Liver (tissue), 9 donors: ENCODE data around the gene TOP2A. TPM values are rescaled to one million over a fixed set of nuclear protein-coding genes. Genes with fewer than 3 reads are reported as not detected.
"Not testable (repeated sequence)": the region's sequence is repeated elsewhere in the genome, so short reads cannot be mapped to it uniquely, and the experiment has no call there.

Experiments used
- DNase-seq: peaks from one replicate; pipeline ENCODE4 v3.0.0-alpha.2; 2017; ENCODE audit warnings: low spot score
- H3K27ac ChIP-seq, 2 donors: one replicate each; pipeline ENCODE4 v1.7.0; 2013; ENCODE audit warnings: inconsistent platforms in 2 of 2, low read length in 2 of 2, control low read depth in 1 of 2, low read depth in 1 of 2, mild to moderate bottlenecking in 1 of 2
- H3K27me3 ChIP-seq, 4 donors: one replicate each; pipeline versions ENCODE4 v1.6.1 to v1.7.0; 2013; ENCODE audit warnings: low read length in 3 of 4, inconsistent platforms in 1 of 4, mild to moderate bottlenecking in 1 of 4, moderate library complexity in 1 of 4; ENCODE audit not compliant: control insufficient read depth in 4 of 4, insufficient read depth in 4 of 4
- H3K36me3 ChIP-seq, 4 donors: one replicate each; pipeline versions ENCODE4 v1.6.1 to v1.7.0; 2013; ENCODE audit warnings: low read length in 3 of 4, mild to moderate bottlenecking in 3 of 4, low read depth in 1 of 4, moderate library complexity in 1 of 4; ENCODE audit not compliant: control insufficient read depth in 4 of 4, insufficient read depth in 3 of 4
- H3K4me1 ChIP-seq, 4 donors: one replicate each; pipeline versions ENCODE4 v1.6.1 to v1.7.0; 2013; ENCODE audit warnings: low read length in 3 of 4, mild to moderate bottlenecking in 3 of 4, moderate library complexity in 1 of 4; ENCODE audit not compliant: control insufficient read depth in 4 of 4, insufficient read depth in 4 of 4
- H3K4me3 ChIP-seq, 3 donors: one replicate each; pipeline versions ENCODE4 v1.6.1 to v1.7.0; 2013; ENCODE audit warnings: low read length in 3 of 3, control low read depth in 1 of 3, low read depth in 1 of 3, mild to moderate bottlenecking in 1 of 3
- H3K9ac ChIP-seq, 2 donors: one replicate each; pipeline ENCODE4 v1.7.0; 2013; ENCODE audit warnings: low read length in 2 of 2, mild to moderate bottlenecking in 2 of 2, moderate library complexity in 2 of 2, control low read depth in 1 of 2, low read depth in 1 of 2
- H3K9me3 ChIP-seq, 4 donors: one replicate each; pipeline versions ENCODE4 v1.6.1 to v1.7.0; 2013; ENCODE audit warnings: low read length in 3 of 4; ENCODE audit not compliant: control insufficient read depth in 4 of 4
- ATF3 ChIP-seq: IDR thresholded peaks from 2 replicates; pipeline ENCODE4 v1.6.1; 2016; ENCODE audit warnings: antibody characterized with exemption
- CTCF ChIP-seq: fragments of 150-350 bp; IDR thresholded peaks from 2 replicates; pipeline ENCODE4 v1.5.1; 2017; ENCODE audit warnings: improper control_type of control experiment, low read depth, low read length; ENCODE audit not compliant: missing input control
- EGR1 ChIP-seq, 2 donors: IDR thresholded peaks; 2 replicates each; pipeline ENCODE4 v1.6.1; 2016 to 2018; ENCODE audit warnings: antibody characterized with exemption in 2 of 2, low read depth in 2 of 2
- FOXA1 ChIP-seq: IDR thresholded peaks from 2 replicates; pipeline ENCODE4 v1.6.1; 2016; ENCODE audit warnings: antibody characterized with exemption
- FOXA2 ChIP-seq: IDR thresholded peaks from 2 replicates; pipeline ENCODE4 v1.6.1; 2016; ENCODE audit warnings: antibody characterized with exemption
- GABPA ChIP-seq, 2 donors: IDR thresholded peaks in 1 of 2; conservative IDR thresholded peaks in 1 of 2; 2 replicates each; pipeline ENCODE4 v1.6.1; 2016; ENCODE audit warnings: antibody characterized with exemption in 2 of 2, mild to moderate bottlenecking in 1 of 2, moderate library complexity in 1 of 2
- HNF4A ChIP-seq, 2 donors: conservative IDR thresholded peaks; 2 replicates each; pipeline ENCODE4 v1.6.1; 2016; ENCODE audit warnings: antibody characterized with exemption in 2 of 2, mild to moderate bottlenecking in 2 of 2
- HNF4G ChIP-seq: IDR thresholded peaks from 2 replicates; pipeline ENCODE4 v1.6.1; 2016; ENCODE audit warnings: antibody characterized with exemption
- JUND ChIP-seq, 2 donors: IDR thresholded peaks; 2 replicates each; pipeline ENCODE4 v1.6.1; 2016; ENCODE audit warnings: antibody characterized with exemption in 2 of 2
- MAX ChIP-seq: IDR thresholded peaks from 2 replicates; pipeline ENCODE4 v1.6.1; 2016; ENCODE audit warnings: antibody characterized with exemption
- NR2F2 ChIP-seq: IDR thresholded peaks from 2 replicates; pipeline ENCODE4 v1.6.1; 2016; ENCODE audit warnings: antibody characterized with exemption
- RAD21 ChIP-seq, 2 donors: IDR thresholded peaks; 2 replicates each; pipeline ENCODE4 v1.6.1; 2016; ENCODE audit warnings: antibody characterized with exemption in 2 of 2, mild to moderate bottlenecking in 2 of 2
- REST ChIP-seq: IDR thresholded peaks from 2 replicates; pipeline ENCODE4 v1.6.1; 2016; ENCODE audit warnings: antibody characterized with exemption, mild to moderate bottlenecking
- RXRA ChIP-seq, 2 donors: IDR thresholded peaks; 2 replicates each; pipeline ENCODE4 v1.6.1; 2017 to 2018; ENCODE audit warnings: antibody characterized with exemption in 2 of 2, mild to moderate bottlenecking in 1 of 2
- SP1 ChIP-seq: IDR thresholded peaks from 2 replicates; pipeline ENCODE4 v1.6.1; 2018; ENCODE audit warnings: antibody characterized with exemption, mild to moderate bottlenecking
- TAF1 ChIP-seq: conservative IDR thresholded peaks from 2 replicates; pipeline ENCODE4 v1.6.1; 2016; ENCODE audit warnings: antibody characterized with exemption, mild to moderate bottlenecking
- YY1 ChIP-seq: IDR thresholded peaks from 2 replicates; pipeline ENCODE4 v1.6.1; 2016; ENCODE audit warnings: antibody characterized with exemption, mild to moderate bottlenecking
- ZBTB33 ChIP-seq: IDR thresholded peaks from 2 replicates; pipeline ENCODE4 v1.6.1; 2016; ENCODE audit warnings: antibody characterized with exemption
- WGBS: extraction: QIAGEN DNeasy Blood & Tissue Kit; methylation state at CpG from one replicate; pipeline ENCODE4 v1.1.7; 2013; 5-methylcytosine and 5-hydroxymethylcytosine counted together
- polyA plus RNA-seq, 2 donors: library from polyadenylated mRNA; stranded (reverse) in 1 of 2; unstranded in 1 of 2; fragments of 200-250 nt in 1 of 2; fragments of >200 nt in 1 of 2; fragmentation: Nextera tagmentation in 1 of 2; extraction: Ambion mirVana in 1 of 2; gene quantifications; one replicate each; pipeline versions ENCODE4 v1.2.1 to v1.2.3, GENCODE V29; 2013 to 2015
- total RNA-seq, 2 donors: library from RNA; depleted of rRNA; stranded (reverse); fragments of >200 nt; gene quantifications; one replicate each; pipeline ENCODE4 v1.2.3, GENCODE V29; 2014
- donor health status: healthy.
- donor health status: healthy.
- donor health status: healthy.
- donor health status: healthy.
- donor health status: healthy.

Gene TOP2A
- total and polyA plus RNA-seq, 4 donors = 0.08 to 102 (median 3.6) TPM

GRCh38 chr17:40378966-40379365, 38.7 kb downstream of the TOP2A start:
- H3K9me3 ChIP-seq = no peaks in the 10 kb centered on the region
- H3K4me3 ChIP-seq = no peak overlapping the region
- H3K27me3 ChIP-seq = no peaks in the 10 kb centered on the region
- TF ChIP-seq GABPA (IDR thresholded peaks at IDR 0.05 in 1 of 2, conservative IDR thresholded peaks at IDR 0.05 in 1 of 2) (no peak), HNF4G (no peak), TAF1 (no peak), ZBTB33 (no peak), HNF4A (conservative IDR thresholded peaks at IDR 0.05) (no peak), NR2F2 (no peak), ATF3 (no peak), YY1 (no peak), JUND (IDR thresholded peaks at IDR 0.05) (no peak), RXRA (IDR thresholded peaks at IDR 0.05) (no peak), RAD21 (IDR thresholded peaks at IDR 0.05) (no peak), CTCF (no peak), FOXA1 (no peak), FOXA2 (no peak), SP1 (no peak), EGR1 (IDR thresholded peaks at IDR 0.05; ENCODE audit: low read depth in 2 of 2) (no peak), REST (no peak), MAX (no peak)
- 93% methylated on average over 7 of the region's 7 CpGs for WGBS
- H3K36me3 ChIP-seq = no peaks in the 10 kb centered on the region
- no peak overlapping the region for H3K9ac ChIP-seq
- DNase-seq = no peak
- no peak overlapping the region for H3K27ac ChIP-seq
- H3K4me1 ChIP-seq = no peaks in the 10 kb centered on the region

GRCh38 chr17:40377832-40378231, 39.9 kb downstream of the TOP2A start:
- Histone ChIP-seq H3K4me3 (no peak overlapping the region), H3K27ac (no peak overlapping the region), H3K4me1 (no peaks in the 10 kb centered on the region), H3K36me3 (no peaks in the 10 kb centered on the region), H3K9me3 (no peaks in the 10 kb centered on the region), H3K27me3 (no peaks in the 10 kb centered on the region), H3K9ac (no peak overlapping the region)
- DNase-seq = no peak
- TF ChIP-seq HNF4A (conservative IDR thresholded peaks at IDR 0.05) (no peak), MAX (no peak)
- WGBS = 89% methylated on average over 13 of the region's 13 CpGs

- 77% methylated on average over 6 of the region's 6 CpGs for WGBS
- H3K4me3 ChIP-seq, H3K27ac ChIP-seq, H3K4me1 ChIP-seq, H3K9ac ChIP-seq, H3K9me3 ChIP-seq, DNase-seq, H3K36me3 ChIP-seq, H3K27me3 ChIP-seq: not testable (repeated sequence)
Observed at GRCh38 chr17:40376541-40376940, 41.2 kb downstream of the TOP2A start.

- not testable (repeated sequence) for H3K27me3 ChIP-seq, H3K9me3 ChIP-seq, H3K27ac ChIP-seq, H3K36me3 ChIP-seq, H3K4me3 ChIP-seq, H3K4me1 ChIP-seq, DNase-seq, H3K9ac ChIP-seq
- WGBS = 92% methylated on average over 21 of the region's 21 CpGs
Observed at GRCh38 chr17:40375786-40376185, 41.9 kb downstream of the TOP2A start.
